Bone marrow (tissue), 2 donors: ENCODE results near the gene DOC2A.
"Not testable (repeated sequence)": the region's sequence is repeated elsewhere in the genome, so short reads cannot be mapped to it uniquely, and the experiment has no call there.

Experiments used
- DNase-seq, 2 donors: peaks; one replicate each; lab custom pipeline; 2025; lab: John Stamatoyannopoulos, UW

DOC2A gene

GRCh38 chr16:29972992-29973383 lies 37.8 kb downstream of the DOC2A start:
- DNase-seq: no peak

GRCh38 chr16:29972500-29972899 lies 38.3 kb downstream of the DOC2A start:
- no peak for DNase-seq

GRCh38 chr16:29971304-29971703 lies 39.5 kb downstream of the DOC2A start:
- no peak for DNase-seq

GRCh38 chr16:29968205-29968604 lies 42.6 kb downstream of the DOC2A start:
- DNase-seq: no peak

- DNase-seq: no peak
These were observed 47.6 kb downstream of the DOC2A start for GRCh38 chr16:29963021-29963743.

GRCh38 chr16:29962344-29962994 lies 48.4 kb downstream of the DOC2A start:
- DNase-seq: peak; percentile 24 to 26

GRCh38 chr16:29961479-29962343 lies 49.1 kb downstream of the DOC2A start, which contains the start of gene TMEM219:
TMEM219 (plus strand) TSS chr16:29962079; CDS start chr16:29963144, 1,065 bp downstream.
- DNase-seq: peak; percentile 83 to 86

- DNase-seq: no peak
These were observed 49.7 kb downstream of the DOC2A start for GRCh38 chr16:29961127-29961478.

- not testable (repeated sequence) for DNase-seq
These were observed 51.0 kb downstream of the DOC2A start for GRCh38 chr16:29959821-29960220.

GRCh38 chr16:29959293-29959692 lies 51.5 kb downstream of the DOC2A start:
- DNase-seq: no peak

GRCh38 chr16:29958756-29959155 lies 52.1 kb downstream of the DOC2A start:
- DNase-seq: no peak
